ENCODE data around the gene TMEM80.

The TMEM80 gene

GRCh38 chr11:725624-726202 is 30.1 kb downstream of the TMEM80 start:
- in situ Hi-C loops (cut with MboI; ENCODE audit: low pct_unique_long_range_greater_than_20kb, low sequenced_read_pairs, unreplicated experiment), result no loop called here
- peak; percentile 65 for DNase-seq (ENCODE audit: low spot score)
- TF ChIP-seq CTCF (IDR thresholded peaks at IDR 0.05; ENCODE audit: extremely low read depth, insufficient read depth, missing control alignments), result no peak

- no peak for TF ChIP-seq CTCF (IDR thresholded peaks at IDR 0.05; ENCODE audit: extremely low read depth, insufficient read depth, missing control alignments)
- peak; percentile 89 for DNase-seq (ENCODE audit: low spot score)
- in situ Hi-C loops (cut with MboI; ENCODE audit: low pct_unique_long_range_greater_than_20kb, low sequenced_read_pairs, unreplicated experiment), result no loop called here
These were observed 30.9 kb downstream of the TMEM80 start for GRCh38 chr11:726278-727220.

GRCh38 chr11:727281-727701 is 31.7 kb downstream of the TMEM80 start:
- no peak for TF ChIP-seq CTCF (IDR thresholded peaks at IDR 0.05; ENCODE audit: extremely low read depth, insufficient read depth, missing control alignments)
- in situ Hi-C loops (cut with MboI; ENCODE audit: low pct_unique_long_range_greater_than_20kb, low sequenced_read_pairs, unreplicated experiment), result no loop called here
- no peak for DNase-seq (ENCODE audit: low spot score)

GRCh38 chr11:727859-728748 is 32.5 kb downstream of the TMEM80 start:
- peak; percentile 99 for TF ChIP-seq CTCF (IDR thresholded peaks at IDR 0.05; ENCODE audit: extremely low read depth, insufficient read depth, missing control alignments)
- DNase-seq (ENCODE audit: low spot score), result peak; percentile 93
- in situ Hi-C loops (cut with MboI; ENCODE audit: low pct_unique_long_range_greater_than_20kb, low sequenced_read_pairs, unreplicated experiment), result no loop called here

GRCh38 chr11:728901-729491 is 33.4 kb downstream of the TMEM80 start:
- in situ Hi-C loops (cut with MboI; ENCODE audit: low pct_unique_long_range_greater_than_20kb, low sequenced_read_pairs, unreplicated experiment), result no loop called here
- no peak for TF ChIP-seq CTCF (IDR thresholded peaks at IDR 0.05; ENCODE audit: extremely low read depth, insufficient read depth, missing control alignments)
- DNase-seq (ENCODE audit: low spot score), result no peak
